Stimulated activated CD4-positive, alpha-beta T cell treated with anti-CD3 and anti-CD28 coated beads, Interleukin-15, amount 100 ng/mL, for 24 hours (primary cell): ENCODE data around the gene MYEF2.

ENCODE experiments used
- DNase-seq: peaks from one replicate; pipeline ENCODE4 v3.0.0-alpha.2; 2020

The MYEF2 gene

GRCh38 chr15:48177766-48178647 is at the start of gene MYEF2:
MYEF2 (minus strand) TSS chr15:48178295; CDS start chr15:48178237, 58 bp downstream.
- peak; percentile 85 for DNase-seq

GRCh38 chr15:48225771-48226170 is 47.7 kb upstream of the MYEF2 start:
- no peak for DNase-seq

- DNase-seq: no peak
Measured at GRCh38 chr15:48222627-48223026, 44.5 kb upstream of the MYEF2 start.

GRCh38 chr15:48221885-48222284 is 43.8 kb upstream of the MYEF2 start:
- no peak for DNase-seq

- no peak for DNase-seq
Measured at GRCh38 chr15:48221261-48221660, 43.2 kb upstream of the MYEF2 start.

GRCh38 chr15:48205981-48206380 is 27.9 kb upstream of the MYEF2 start, which contains the start of gene SLC12A1:
SLC12A1 (plus strand) TSS chr15:48206302; CDS start chr15:48207720, 1,418 bp downstream.
- DNase-seq: no peak

- no peak for DNase-seq
Measured at GRCh38 chr15:48202068-48202467, 24.0 kb upstream of the MYEF2 start.

GRCh38 chr15:48191574-48192225 is 13.6 kb upstream of the MYEF2 start, which contains the start of gene CTXN2:
CTXN2 (plus strand) TSS chr15:48191665; CDS start chr15:48201301, 9,636 bp downstream.
- no peak for DNase-seq

GRCh38 chr15:48190932-48191573 is 13.0 kb upstream of the MYEF2 start:
- DNase-seq: peak; percentile 52

GRCh38 chr15:48186271-48186670 is 8.2 kb upstream of the MYEF2 start:
- DNase-seq: no peak

GRCh38 chr15:48185529-48185928 is 7.4 kb upstream of the MYEF2 start:
- DNase-seq: no peak

- DNase-seq: no peak
Measured at GRCh38 chr15:48182749-48183148, 4.7 kb upstream of the MYEF2 start.

- no peak for DNase-seq
Measured at GRCh38 chr15:48178648-48178931, 495 bp upstream of the MYEF2 start.

- peak; percentile 5 for DNase-seq
Measured at GRCh38 chr15:48177383-48177765, 721 bp downstream of the MYEF2 start.

- no peak for DNase-seq
Measured at GRCh38 chr15:48176957-48177356, 1.1 kb downstream of the MYEF2 start.

- DNase-seq: no peak
Measured at GRCh38 chr15:48176112-48176511, 2.0 kb downstream of the MYEF2 start.

- no peak for DNase-seq
Measured at GRCh38 chr15:48175126-48175525, 3.0 kb downstream of the MYEF2 start.

GRCh38 chr15:48170981-48171380 is 7.1 kb downstream of the MYEF2 start:
- no peak for DNase-seq

- no peak for DNase-seq
Measured at GRCh38 chr15:48168616-48169015, 9.5 kb downstream of the MYEF2 start.

GRCh38 chr15:48153526-48153925 is 24.6 kb downstream of the MYEF2 start:
- DNase-seq: no peak

GRCh38 chr15:48149858-48150257 is 28.2 kb downstream of the MYEF2 start:
- no peak for DNase-seq

- DNase-seq: no peak
Measured at GRCh38 chr15:48147358-48147757, 30.7 kb downstream of the MYEF2 start.

- no peak for DNase-seq
Measured at GRCh38 chr15:48145923-48146322, 32.2 kb downstream of the MYEF2 start.

- DNase-seq: no peak
Measured at GRCh38 chr15:48144889-48145288, 33.2 kb downstream of the MYEF2 start.
